ENCODE measurements around the gene SAPCD2.
A peak's percentile ranks its signal among the peaks of the same experiment; 100 is the strongest.

The SAPCD2 gene

DNA sequence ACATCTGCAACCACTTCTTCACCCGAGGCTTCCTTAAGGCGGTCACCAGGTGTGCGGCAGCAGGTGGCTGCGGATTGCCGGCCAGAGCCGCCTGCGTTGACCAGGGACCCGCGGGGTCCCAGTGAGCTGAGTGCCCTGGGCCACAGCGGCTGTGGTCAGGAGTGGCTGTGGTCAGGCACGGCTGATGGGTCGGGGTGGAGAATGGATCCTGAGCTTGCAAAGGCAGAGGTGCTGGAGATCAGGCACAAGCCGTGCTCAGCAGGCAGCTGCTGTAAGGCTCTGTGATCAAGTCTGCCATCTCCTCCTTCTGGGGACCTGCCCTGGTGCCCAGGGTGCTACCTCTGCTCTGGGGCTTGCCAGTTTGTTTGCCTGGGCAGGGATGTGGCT lies 9.0 kb upstream of the SAPCD2 start:
- no peak overlapping the region for H3K27ac ChIP-seq
- no peaks in the 10 kb centered on the region for H3K27me3 ChIP-seq (ENCODE audit: insufficient read depth, low read depth, severe bottlenecking)
- TF ChIP-seq, protein P1, sequence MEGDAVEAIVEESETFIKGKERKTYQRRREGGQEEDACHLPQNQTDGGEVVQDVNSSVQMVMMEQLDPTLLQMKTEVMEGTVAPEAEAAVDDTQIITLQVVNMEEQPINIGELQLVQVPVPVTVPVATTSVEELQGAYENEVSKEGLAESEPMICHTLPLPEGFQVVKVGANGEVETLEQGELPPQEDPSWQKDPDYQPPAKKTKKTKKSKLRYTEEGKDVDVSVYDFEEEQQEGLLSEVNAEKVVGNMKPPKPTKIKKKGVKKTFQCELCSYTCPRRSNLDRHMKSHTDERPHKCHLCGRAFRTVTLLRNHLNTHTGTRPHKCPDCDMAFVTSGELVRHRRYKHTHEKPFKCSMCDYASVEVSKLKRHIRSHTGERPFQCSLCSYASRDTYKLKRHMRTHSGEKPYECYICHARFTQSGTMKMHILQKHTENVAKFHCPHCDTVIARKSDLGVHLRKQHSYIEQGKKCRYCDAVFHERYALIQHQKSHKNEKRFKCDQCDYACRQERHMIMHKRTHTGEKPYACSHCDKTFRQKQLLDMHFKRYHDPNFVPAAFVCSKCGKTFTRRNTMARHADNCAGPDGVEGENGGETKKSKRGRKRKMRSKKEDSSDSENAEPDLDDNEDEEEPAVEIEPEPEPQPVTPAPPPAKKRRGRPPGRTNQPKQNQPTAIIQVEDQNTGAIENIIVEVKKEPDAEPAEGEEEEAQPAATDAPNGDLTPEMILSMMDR (IDR thresholded peaks at IDR 0.05; ENCODE audit: low read depth, low read length) = no peak
- no peaks in the 10 kb centered on the region for H3K9me3 ChIP-seq (ENCODE audit: severe bottlenecking)
- no peak overlapping the region for H3K4me3 ChIP-seq (ENCODE audit: low read depth, low read length)
- no peak for DNase-seq
- H3K36me3 ChIP-seq = peaks cover 52% of the 10 kb centered on the region

DNA sequence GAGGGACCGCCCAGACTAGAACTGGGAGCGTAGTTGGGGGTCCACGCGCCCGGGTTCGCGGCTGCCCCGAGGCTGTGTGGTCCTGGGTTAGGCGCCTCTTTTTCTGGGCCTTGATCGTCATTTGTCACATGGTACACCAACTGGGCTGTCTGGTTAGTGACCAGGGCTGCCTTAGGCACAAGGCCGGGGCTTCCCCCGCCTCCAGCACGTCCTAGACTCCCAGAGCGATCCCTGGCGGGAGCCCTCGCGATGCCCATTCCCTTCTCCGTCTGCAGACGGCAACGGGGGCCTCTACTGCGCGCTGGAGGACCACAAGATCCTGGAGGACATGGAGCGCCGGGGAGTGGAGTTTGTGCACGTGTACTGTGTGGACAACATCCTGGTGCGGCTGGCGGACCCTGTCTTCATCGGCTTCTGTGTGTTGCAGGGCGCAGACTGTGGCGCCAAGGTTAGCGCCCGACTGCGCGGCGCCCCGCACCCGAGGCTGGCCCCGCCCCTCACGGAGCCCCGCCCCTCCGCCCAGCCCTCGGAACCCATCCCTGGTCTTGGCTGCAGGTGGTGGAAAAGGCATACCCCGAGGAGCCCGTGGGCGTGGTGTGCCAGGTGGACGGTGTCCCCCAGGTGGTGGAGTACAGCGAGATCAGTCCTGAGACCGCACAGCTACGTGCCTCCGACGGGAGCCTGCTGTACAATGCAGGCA lies 8.5 kb upstream of the SAPCD2 start:
- DNase-seq = no peak
- Histone ChIP-seq H3K4me3 (ENCODE audit: low read depth, low read length) (no peak overlapping the region), H3K27ac (no peak overlapping the region), H3K9me3 (ENCODE audit: severe bottlenecking) (no peaks in the 10 kb centered on the region), H3K27me3 (ENCODE audit: insufficient read depth, low read depth, severe bottlenecking) (no peaks in the 10 kb centered on the region), H3K36me3 (peaks cover 47% of the 10 kb centered on the region)
- TF ChIP-seq, protein P1 (IDR thresholded peaks at IDR 0.05; ENCODE audit: low read depth, low read length) = no peak

DNA sequence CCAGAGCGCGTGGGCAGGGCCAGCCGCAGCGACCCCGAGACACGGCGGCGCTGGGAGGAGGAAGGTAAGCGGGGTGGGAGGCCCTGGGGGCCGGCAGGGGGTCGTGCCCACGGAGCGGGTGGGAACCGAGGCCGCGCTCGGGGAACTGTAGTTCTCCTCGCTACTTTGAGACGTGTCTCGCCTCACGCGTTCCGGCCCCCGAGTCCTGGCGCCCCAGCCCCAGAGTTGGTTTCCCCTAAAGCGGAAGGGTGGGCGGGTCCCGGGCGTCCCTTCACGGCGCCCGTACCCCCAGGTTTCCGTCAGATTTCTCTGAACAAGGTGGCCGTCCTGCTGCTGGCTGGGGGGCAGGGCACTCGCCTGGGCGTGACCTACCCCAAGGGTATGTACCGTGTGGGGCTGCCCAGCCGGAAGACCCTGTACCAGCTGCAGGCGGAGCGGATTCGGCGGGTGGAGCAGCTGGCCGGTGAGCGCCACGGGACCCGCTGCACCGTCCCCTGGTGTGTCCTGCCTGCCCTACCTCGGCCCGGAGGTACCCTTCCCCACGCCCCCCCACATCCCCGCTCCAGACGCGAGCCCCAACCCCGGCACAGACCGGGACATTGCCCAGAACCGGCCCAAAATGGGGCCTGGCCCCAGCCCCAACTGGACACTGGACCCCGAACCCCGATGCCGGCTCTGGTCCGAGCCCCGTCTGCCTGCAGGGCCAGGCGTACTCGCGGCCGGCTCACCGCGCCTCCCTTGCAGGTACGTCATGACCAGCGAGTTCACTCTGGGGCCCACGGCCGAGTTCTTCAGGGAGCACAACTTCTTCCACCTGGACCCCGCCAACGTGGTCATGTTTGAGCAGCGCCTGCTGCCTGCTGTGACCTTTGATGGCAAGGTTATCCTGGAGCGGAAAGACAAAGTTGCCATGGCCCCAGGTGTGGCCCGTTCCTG lies 7.7 kb upstream of the SAPCD2 start:
- H3K27me3 ChIP-seq (ENCODE audit: insufficient read depth, low read depth, severe bottlenecking) = no peaks in the 10 kb centered on the region
- no peak for DNase-seq
- TF ChIP-seq, protein P1 (IDR thresholded peaks at IDR 0.05; ENCODE audit: low read depth, low read length) = no peak
- H3K36me3 ChIP-seq = peaks cover 43% of the 10 kb centered on the region
- peak overlapping the region; percentile 92 for H3K27ac ChIP-seq
- no peaks in the 10 kb centered on the region for H3K9me3 ChIP-seq (ENCODE audit: severe bottlenecking)
- peak overlapping the region; percentile 74 for H3K4me3 ChIP-seq (ENCODE audit: low read depth, low read length)

DNA sequence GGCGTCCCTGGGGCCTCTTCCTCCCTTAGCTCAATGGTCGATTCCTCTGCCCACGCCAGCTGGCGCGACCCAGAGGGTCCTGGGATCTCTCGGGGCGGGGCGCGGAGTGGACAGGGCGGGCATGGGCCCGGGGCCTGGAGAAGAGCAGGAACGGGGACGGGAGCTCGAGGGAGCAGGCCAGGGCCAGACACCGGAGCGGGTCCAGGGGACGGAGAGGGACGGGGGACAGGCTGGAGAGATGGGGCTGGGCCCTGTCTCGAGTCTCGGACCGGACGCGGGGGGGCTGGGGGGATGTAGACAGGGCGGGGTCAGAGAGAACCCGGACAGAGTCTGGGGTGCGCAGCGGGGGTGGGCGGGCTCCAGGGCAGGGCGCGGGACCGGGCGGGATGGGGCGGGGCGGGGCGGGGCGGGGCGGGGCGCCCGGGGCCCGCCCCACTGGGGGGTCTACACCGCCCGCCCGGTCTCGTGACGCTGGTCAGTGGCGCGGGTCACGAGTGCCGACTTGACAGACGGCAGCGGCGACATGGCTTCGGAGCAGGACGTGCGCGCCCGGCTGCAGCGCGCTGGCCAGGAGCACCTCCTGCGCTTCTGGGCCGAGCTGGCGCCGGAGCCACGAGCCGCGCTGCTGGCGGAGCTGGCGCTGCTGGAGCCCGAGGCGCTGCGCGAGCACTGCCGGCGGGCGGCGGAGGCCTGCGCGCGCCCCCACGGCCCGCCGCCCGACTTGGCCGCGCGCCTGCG lies 6.8 kb upstream of the SAPCD2 start, which contains the start of gene UAP1L1:
UAP1L1 (plus strand) TSS at position 508 of the 738 bp plus-strand sequence; CDS start at position 524, 16 bp downstream.
- H3K27ac ChIP-seq = peak within 1 kb of the TSS; percentile 92
- no peaks in the 10 kb centered on the region for H3K27me3 ChIP-seq (ENCODE audit: insufficient read depth, low read depth, severe bottlenecking)
- DNase-seq = peak; percentile 89
- H3K36me3 ChIP-seq = peaks cover 35% of the 10 kb centered on the region
- no peaks in the 10 kb centered on the region for H3K9me3 ChIP-seq (ENCODE audit: severe bottlenecking)
- TF ChIP-seq, protein P1 (IDR thresholded peaks at IDR 0.05; ENCODE audit: low read depth, low read length) = no peak
- H3K4me3 ChIP-seq (ENCODE audit: low read depth, low read length) = peak within 1 kb of the TSS; percentile 74

DNA sequence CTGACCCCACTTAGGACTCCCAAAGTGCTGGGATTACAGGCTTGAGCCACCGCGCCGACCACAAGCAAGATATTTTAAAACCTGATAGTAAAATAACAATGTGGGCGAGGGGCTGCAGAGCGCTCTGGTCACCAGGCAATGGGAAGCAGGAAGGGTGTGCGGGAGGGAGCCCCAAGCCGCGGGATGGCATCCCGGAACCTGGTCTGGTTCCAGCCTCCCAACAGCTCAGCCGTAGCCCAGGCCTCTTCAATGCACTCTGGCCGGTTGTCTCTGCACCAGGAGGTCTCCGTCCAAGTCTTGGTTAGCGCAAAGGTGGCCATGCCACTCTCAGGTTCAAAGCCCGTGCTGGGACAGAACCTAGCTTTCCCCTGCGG lies 6.3 kb upstream of the SAPCD2 start:
- TF ChIP-seq, protein P1 (IDR thresholded peaks at IDR 0.05; ENCODE audit: low read depth, low read length) = no peak
- Histone ChIP-seq H3K27ac (peak overlapping the region; percentile 92), H3K9me3 (ENCODE audit: severe bottlenecking) (no peaks in the 10 kb centered on the region), H3K36me3 (peaks cover 29% of the 10 kb centered on the region), H3K27me3 (ENCODE audit: insufficient read depth, low read depth, severe bottlenecking) (no peaks in the 10 kb centered on the region), H3K4me3 (ENCODE audit: low read depth, low read length) (peak overlapping the region; percentile 74)
- DNase-seq = no peak
